Astrocyte of the cerebellum (primary cell): Measurements from ENCODE around the gene TDRD12.

Source experiments
- DNase-seq: peaks from one replicate; pipeline ENCODE4 v3.0.0-alpha.2; 2011; ENCODE audit warnings: low read depth
- H3K4me3 ChIP-seq: 2 replicates; pipeline ENCODE4 v1.5.1; 2011; ENCODE audit warnings: mild to moderate bottlenecking, low read depth, low read length, moderate library complexity
- in situ Hi-C: cut with HindIII; loops from 2 replicates; pipeline ENCODE4 v1.10.0; 2017; ENCODE audit warnings: low sequenced_read_pairs
- TF ChIP-seq, protein P1 (sequence below): IDR thresholded peaks from 2 replicates; pipeline ENCODE4 v1.5.1; 2012; ENCODE audit warnings: low read length, low read depth, moderate library complexity, mild to moderate bottlenecking; ENCODE audit errors: missing control alignments

Gene TDRD12, protein sequence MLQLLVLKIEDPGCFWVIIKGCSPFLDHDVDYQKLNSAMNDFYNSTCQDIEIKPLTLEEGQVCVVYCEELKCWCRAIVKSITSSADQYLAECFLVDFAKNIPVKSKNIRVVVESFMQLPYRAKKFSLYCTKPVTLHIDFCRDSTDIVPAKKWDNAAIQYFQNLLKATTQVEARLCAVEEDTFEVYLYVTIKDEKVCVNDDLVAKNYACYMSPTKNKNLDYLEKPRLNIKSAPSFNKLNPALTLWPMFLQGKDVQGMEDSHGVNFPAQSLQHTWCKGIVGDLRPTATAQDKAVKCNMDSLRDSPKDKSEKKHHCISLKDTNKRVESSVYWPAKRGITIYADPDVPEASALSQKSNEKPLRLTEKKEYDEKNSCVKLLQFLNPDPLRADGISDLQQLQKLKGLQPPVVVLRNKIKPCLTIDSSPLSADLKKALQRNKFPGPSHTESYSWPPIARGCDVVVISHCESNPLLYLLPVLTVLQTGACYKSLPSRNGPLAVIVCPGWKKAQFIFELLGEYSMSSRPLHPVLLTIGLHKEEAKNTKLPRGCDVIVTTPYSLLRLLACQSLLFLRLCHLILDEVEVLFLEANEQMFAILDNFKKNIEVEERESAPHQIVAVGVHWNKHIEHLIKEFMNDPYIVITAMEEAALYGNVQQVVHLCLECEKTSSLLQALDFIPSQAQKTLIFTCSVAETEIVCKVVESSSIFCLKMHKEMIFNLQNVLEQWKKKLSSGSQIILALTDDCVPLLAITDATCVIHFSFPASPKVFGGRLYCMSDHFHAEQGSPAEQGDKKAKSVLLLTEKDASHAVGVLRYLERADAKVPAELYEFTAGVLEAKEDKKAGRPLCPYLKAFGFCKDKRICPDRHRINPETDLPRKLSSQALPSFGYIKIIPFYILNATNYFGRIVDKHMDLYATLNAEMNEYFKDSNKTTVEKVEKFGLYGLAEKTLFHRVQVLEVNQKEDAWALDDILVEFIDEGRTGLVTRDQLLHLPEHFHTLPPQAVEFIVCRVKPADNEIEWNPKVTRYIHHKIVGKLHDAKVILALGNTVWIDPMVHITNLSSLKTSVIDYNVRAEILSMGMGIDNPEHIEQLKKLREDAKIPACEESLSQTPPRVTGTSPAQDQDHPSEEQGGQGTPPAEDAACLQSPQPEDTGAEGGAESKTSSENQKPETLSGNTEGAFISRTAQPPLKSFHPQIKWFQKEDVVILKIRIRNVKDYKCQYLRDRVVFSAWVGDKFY (N-terminal part only)

DNA sequence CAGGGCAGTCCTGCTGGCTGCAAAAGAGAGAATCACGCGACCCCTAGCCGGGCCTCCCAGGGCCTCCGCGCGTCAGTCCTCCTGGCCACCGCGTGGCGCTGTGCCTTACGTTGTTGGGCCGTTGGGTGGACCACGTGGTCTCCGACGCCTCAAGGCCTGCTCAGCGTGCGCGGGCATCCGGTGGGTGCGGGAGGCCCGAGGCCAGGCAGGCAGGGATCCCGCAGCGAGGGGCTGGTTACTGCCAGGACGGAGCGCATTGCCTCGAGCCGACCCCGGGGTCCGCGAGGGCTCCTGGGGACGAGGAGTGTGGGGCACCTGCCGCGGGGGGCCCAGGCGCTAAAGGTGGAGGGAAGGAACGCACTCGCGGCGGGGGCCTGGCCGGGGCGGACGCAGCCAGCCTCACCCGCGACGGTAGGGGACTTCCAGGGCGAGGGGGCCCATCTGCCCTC, at the start of gene TDRD12:
TDRD12 (plus strand) TSS at position 157 of the 449 bp plus-strand sequence. CDS start 306 bp downstream, outside the sequence.
- in situ Hi-C loops, result no loop called here
- no peak within 1 kb of the TSS for H3K4me3 ChIP-seq
- TF ChIP-seq, protein P1, sequence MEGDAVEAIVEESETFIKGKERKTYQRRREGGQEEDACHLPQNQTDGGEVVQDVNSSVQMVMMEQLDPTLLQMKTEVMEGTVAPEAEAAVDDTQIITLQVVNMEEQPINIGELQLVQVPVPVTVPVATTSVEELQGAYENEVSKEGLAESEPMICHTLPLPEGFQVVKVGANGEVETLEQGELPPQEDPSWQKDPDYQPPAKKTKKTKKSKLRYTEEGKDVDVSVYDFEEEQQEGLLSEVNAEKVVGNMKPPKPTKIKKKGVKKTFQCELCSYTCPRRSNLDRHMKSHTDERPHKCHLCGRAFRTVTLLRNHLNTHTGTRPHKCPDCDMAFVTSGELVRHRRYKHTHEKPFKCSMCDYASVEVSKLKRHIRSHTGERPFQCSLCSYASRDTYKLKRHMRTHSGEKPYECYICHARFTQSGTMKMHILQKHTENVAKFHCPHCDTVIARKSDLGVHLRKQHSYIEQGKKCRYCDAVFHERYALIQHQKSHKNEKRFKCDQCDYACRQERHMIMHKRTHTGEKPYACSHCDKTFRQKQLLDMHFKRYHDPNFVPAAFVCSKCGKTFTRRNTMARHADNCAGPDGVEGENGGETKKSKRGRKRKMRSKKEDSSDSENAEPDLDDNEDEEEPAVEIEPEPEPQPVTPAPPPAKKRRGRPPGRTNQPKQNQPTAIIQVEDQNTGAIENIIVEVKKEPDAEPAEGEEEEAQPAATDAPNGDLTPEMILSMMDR, result no peak
- no peak for DNase-seq

DNA sequence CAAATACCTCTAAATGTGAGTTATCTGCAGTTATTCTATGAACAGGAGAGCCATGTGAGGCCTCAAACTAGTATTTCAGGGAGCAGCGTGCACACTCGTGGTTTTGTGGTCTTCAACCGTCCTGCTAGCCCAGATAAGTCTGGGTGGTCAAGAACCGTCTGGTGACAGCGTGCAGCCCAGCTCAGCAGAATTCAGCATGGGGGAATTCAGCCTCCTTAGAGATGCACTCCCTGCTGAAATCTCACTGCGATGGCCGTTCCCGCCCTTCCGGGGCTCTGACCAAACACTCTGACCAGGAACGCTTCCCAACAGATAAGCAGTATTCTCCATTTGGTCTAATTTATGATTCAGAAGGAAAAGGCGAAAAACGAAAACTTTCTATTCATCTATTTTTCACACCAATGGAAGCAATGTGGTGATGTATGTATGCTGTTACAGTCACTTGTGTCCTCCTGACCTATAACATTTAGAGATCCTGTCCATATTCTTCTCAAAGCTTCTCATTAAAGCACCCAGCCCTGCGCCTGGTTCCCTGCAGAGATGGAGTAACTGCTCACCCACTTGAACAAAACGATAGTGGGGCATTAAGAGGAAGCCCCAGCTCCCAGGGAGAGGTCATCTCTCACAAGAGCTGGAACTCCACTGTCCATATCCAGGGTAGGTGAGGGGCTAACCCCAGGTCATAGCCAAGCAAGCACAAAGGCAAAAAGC, 47.5 kb upstream of the TDRD12 start:
- TF ChIP-seq, protein P1, result no peak
- no peak for DNase-seq
- in situ Hi-C loops, result no loop called here
- no peak overlapping the region for H3K4me3 ChIP-seq

DNA sequence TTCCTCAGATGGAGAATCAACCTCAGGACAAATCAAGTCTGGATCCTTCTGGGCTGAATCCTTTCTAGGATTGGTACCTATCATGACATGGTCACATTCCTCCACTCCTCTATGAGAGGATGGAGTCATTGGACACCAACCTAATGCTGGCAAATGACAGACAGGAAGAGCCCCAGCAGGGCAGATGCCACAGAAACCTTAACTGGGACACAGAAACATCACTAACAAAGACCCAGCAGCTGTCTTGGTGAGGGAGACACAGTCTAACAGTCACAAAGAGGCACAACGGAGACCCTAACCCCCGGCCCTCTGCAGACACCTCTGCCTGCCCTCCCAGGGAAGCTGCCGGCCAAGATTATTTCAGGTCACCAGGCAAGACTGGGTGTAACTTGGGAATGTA, 46.7 kb upstream of the TDRD12 start:
- TF ChIP-seq, protein P1, result no peak
- no peak for DNase-seq
- in situ Hi-C loops, result no loop called here
- H3K4me3 ChIP-seq, result no peak overlapping the region

DNA sequence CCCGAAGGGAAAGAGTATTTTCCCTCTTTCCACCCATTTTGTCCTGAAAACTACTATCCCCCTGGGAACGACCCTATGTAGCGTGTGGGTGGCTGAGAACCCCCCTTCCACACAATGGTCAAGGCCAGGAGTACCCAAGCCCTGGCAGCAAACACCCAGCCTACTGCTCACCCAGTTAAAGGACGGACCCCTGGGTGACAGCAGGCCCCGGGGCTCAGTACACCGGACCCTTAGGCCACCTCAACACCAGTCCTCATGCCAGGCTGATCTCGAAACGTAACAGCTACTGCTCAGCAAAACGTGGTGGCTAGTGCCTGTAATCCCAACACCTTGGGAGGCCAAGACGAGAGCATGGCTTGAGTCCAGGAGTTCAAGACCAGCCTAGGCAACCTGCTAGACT, 46.0 kb upstream of the TDRD12 start:
- H3K4me3 ChIP-seq, result peak overlapping the region; percentile 78
- TF ChIP-seq, protein P1, result no peak
- in situ Hi-C loops, result no loop called here
- DNase-seq, result no peak

DNA sequence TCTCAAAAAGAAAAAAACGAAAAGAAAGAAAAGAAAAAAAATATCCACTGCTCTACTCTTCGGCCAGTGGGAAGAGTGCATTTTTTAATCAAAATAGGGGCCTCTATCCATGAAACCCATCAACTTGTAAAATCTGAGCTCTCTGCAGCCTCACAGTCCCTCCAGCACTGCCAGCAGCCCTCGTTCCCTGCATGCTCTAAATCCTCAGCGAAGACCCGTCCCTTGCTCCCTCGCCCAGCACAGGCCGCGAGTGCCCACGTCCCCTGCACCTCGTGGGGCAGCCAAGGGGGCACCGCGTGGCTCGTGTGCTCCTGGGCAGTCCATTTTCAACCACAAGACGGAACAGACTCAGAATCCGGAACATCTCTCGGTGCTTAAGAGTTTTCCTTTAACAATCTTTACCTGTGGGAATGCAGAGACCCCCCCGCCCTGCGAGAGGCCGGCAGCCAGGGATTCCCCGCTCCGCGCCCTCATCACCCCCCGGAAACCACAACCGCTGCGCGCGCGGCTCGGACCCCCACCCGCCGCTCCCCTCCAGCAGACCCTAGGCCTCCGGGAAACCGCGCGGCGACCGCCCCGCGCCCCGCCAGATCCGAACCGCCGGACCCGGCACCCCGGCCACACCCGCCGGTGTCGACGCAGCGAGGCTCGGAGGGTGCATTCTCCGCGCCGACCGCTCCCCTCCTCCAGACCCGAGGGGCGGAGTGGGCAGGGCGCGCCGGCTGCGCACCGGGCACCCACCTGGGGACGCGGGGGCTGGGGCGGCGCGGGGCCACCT, 45.2 kb upstream of the TDRD12 start:
- TF ChIP-seq, protein P1, result no peak
- in situ Hi-C loops, result no loop called here
- peak overlapping the region; percentile 78 for H3K4me3 ChIP-seq
- no peak for DNase-seq
